ENCODE measurements around the gene COQ6. TPM values are rescaled to one million over a fixed set of nuclear protein-coding genes. Genes with fewer than 3 reads are reported as not detected.

The COQ6 gene
- total RNA-seq, 1 experiment from 2014 or later, result 12.0 TPM

DNA sequence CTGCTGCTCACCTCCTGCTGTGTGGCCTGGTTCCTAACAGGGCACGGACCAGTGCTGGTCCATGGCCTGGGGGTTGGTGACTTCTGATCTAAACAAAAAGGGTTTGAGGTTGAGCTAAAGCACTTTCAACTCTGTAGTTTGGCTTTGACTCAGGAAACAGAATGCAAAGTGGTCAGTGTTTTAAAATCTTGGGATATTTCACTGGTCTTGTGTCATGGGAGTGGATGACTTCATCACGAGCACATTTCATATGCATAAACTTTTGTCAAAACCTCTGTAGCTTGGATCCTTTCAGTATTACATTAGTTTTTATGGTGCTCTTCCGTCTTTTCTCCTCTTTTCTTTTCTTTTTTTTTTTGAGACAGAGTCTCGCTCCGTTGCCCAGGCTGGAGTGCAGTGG lies 25.8 kb upstream of the COQ6 start:
- Histone ChIP-seq H4K20me1 (ENCODE audit: control insufficient read depth, insufficient read depth, insufficient read length) (no peaks in the 10 kb centered on the region), H3T11ph (ENCODE audit: low read length) (no peak overlapping the region), H2BK15ac (ENCODE audit: low read depth, low read length) (no peak overlapping the region), H3K56ac (ENCODE audit: insufficient read length, low read depth, low read length) (no peak overlapping the region), H2BK120ac (ENCODE audit: low read depth, low read length, poor library complexity, severe bottlenecking) (no peak overlapping the region), H3K4ac (ENCODE audit: low read depth, low read length) (no peak overlapping the region), H2BK5ac (ENCODE audit: insufficient read length, low read length) (no peak overlapping the region), H3K9ac (ENCODE audit: extremely low read depth, insufficient read length, low read length) (no peak overlapping the region), H3K14ac (ENCODE audit: insufficient read depth, low read length) (no peak overlapping the region), H3K79me1 (ENCODE audit: insufficient read depth, low read depth, low read length, poor library complexity, severe bottlenecking) (no peaks in the 10 kb centered on the region), H2AK5ac (ENCODE audit: insufficient read length, low read length) (no peak overlapping the region), H3K23me2 (ENCODE audit: insufficient read length, low read depth, low read length, poor library complexity, severe bottlenecking) (no peaks in the 10 kb centered on the region), H3K4me1 (ENCODE audit: insufficient read depth, low read length) (no peaks in the 10 kb centered on the region), H3K18ac (ENCODE audit: insufficient read length, low read depth, low read length) (no peak overlapping the region), H3K4me2 (ENCODE audit: insufficient read depth, insufficient read length, low read length) (no peak overlapping the region), H2BK12ac (ENCODE audit: insufficient read length, low read depth, low read length) (no peak overlapping the region), H3K79me2 (ENCODE audit: insufficient read depth, low read length) (no peaks in the 10 kb centered on the region), H3K27ac (ENCODE audit: insufficient read length, low read depth, low read length) (no peak overlapping the region), H2AFZ (ENCODE audit: low read length) (no peak overlapping the region), H4K8ac (replicated peaks; ENCODE audit: insufficient read length, low read depth, low read length) (no peak overlapping the region), H3K9me3 (ENCODE audit: control insufficient read depth, low read depth, low read length) (no peaks in the 10 kb centered on the region), H3K27me3 (ENCODE audit: insufficient read depth, low read length) (no peaks in the 10 kb centered on the region), H4K5ac (ENCODE audit: insufficient read length, low read depth, low read length) (no peak overlapping the region), H4K91ac (ENCODE audit: insufficient read length, low read depth, low read length) (no peak overlapping the region), H2BK20ac (ENCODE audit: low read depth, low read length, poor library complexity, severe bottlenecking) (no peak overlapping the region), H3K23ac (ENCODE audit: insufficient read length, low read depth, low read length) (no peak overlapping the region)
- Mint-ChIP-seq H3K27me3 (ENCODE audit: low read depth) (no peaks in the 10 kb centered on the region), H3K27ac (no peak overlapping the region; a peak in 1 of 7 replicates), H3K4me1 (no peaks in the 10 kb centered on the region), H3K4me3 (no peak overlapping the region), H3K9me3 (no peaks in the 10 kb centered on the region), H3K36me3 (ENCODE audit: insufficient read depth in 1 of 3, low read depth in 3 of 3) (peaks cover 5 to 67% (median 58%) of the 10 kb centered on the region in 3 experiments)
- DNase-seq, result no peak
- TF ChIP-seq, protein P1, sequence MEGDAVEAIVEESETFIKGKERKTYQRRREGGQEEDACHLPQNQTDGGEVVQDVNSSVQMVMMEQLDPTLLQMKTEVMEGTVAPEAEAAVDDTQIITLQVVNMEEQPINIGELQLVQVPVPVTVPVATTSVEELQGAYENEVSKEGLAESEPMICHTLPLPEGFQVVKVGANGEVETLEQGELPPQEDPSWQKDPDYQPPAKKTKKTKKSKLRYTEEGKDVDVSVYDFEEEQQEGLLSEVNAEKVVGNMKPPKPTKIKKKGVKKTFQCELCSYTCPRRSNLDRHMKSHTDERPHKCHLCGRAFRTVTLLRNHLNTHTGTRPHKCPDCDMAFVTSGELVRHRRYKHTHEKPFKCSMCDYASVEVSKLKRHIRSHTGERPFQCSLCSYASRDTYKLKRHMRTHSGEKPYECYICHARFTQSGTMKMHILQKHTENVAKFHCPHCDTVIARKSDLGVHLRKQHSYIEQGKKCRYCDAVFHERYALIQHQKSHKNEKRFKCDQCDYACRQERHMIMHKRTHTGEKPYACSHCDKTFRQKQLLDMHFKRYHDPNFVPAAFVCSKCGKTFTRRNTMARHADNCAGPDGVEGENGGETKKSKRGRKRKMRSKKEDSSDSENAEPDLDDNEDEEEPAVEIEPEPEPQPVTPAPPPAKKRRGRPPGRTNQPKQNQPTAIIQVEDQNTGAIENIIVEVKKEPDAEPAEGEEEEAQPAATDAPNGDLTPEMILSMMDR (conservative IDR thresholded peaks at IDR 0.05), result no peak
- no CpG with 5 or more reads among the region's 5 CpGs for WGBS (ENCODE audit: extremely low coverage, insufficient read length, low lambda C conversion rate)
